ENCODE measurements around the gene KCNH4. TPM values are rescaled to one million over a fixed set of nuclear protein-coding genes. Genes with fewer than 3 reads are reported as not detected.
A peak's percentile ranks its signal among the peaks of the same experiment; 100 is the strongest.
"Not testable (repeated sequence)": the region's sequence is repeated elsewhere in the genome, so short reads cannot be mapped to it uniquely, and the experiment has no call there.

KCNH4 gene
- total RNA-seq, 1 experiment from 2014 or later, result 0.46 TPM

GRCh38 chr17:42200706-42201457 is 19.9 kb upstream of the KCNH4 start:
- Histone ChIP-seq H3K36me3 (no peaks in the 10 kb centered on the region; the same call in 1 of the 2 replicates), H3K27me3 (no peaks in the 10 kb centered on the region), H3K9me3 (no peaks in the 10 kb centered on the region), H3K4me3 (no peak overlapping the region)
- DNase-seq, result no peak

GRCh38 chr17:42199416-42200011 is 18.6 kb upstream of the KCNH4 start:
- Histone ChIP-seq H3K36me3 (no peaks in the 10 kb centered on the region; the same call in 1 of the 2 replicates), H3K4me3 (no peak overlapping the region), H3K9me3 (no peaks in the 10 kb centered on the region), H3K27me3 (no peaks in the 10 kb centered on the region)
- DNase-seq, result no peak

- no peaks in the 10 kb centered on the region for H3K27me3 ChIP-seq
- H3K4me3 ChIP-seq, result no peak overlapping the region
- no peaks in the 10 kb centered on the region; the same call in 1 of the 2 replicates for H3K36me3 ChIP-seq
- DNase-seq, result no peak
- H3K9me3 ChIP-seq, result no peaks in the 10 kb centered on the region
These were observed 18.0 kb upstream of the KCNH4 start for GRCh38 chr17:42198897-42199296.

GRCh38 chr17:42197564-42198156 is 16.7 kb upstream of the KCNH4 start:
- DNase-seq, result no peak
- H3K36me3 ChIP-seq, result no peaks in the 10 kb centered on the region; the same call in 1 of the 2 replicates
- no peaks in the 10 kb centered on the region for H3K9me3 ChIP-seq
- no peaks in the 10 kb centered on the region for H3K27me3 ChIP-seq
- no peak overlapping the region for H3K4me3 ChIP-seq

DNA sequence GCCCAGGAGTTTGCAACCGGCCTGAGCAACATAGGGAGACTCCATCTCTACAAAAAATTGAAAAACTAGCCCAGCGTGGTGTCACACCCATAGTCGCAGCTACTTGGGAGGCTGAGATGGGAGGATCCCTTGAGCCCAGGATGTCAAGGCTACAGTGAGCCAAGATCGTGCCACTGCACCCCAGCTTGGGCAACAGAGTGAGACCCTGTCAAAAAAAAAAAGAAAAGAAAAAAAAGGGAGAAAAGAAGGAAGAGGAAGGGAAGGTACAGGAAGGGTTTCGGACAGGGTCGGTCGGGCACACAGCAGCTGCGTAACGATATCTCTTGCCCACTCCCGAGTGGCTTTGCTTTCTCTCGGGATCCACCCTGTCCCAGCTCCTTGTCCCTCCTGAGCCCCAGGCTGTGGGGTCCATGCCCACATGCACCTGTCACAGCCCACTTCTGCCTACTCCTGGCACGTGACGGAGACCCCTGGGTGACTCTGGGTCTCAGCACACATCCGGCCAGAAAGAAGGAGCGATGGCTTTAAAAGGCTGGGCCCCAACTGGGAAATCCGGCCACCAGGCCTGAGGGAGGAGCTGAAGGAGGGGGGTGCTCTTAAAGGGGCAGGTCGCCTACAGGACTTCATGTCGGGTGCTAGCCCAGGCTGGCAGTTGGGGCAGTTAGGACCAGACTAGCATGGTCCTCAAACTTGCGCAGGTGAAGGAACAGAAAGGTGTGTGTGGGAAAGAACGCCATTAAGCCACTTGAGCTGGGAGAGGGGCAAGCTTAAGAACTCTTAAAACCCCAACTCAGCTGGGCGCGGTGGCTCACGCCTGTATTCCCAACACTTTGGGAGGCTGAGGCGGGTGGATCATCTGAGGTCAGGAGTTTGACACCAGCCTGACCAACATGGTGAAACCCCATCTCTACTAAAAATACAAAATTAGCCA is 13.3 kb upstream of the KCNH4 start, which contains the start of gene GHDC:
Gene GHDC (minus strand): TSS at position 526 of the 931 bp plus-strand sequence. CDS start 913 bp downstream, outside the sequence.
- no peaks in the 10 kb centered on the region for H3K9me3 ChIP-seq
- H3K4me3 ChIP-seq, result peak within 1 kb of the TSS; percentile 50
- peak; percentile 75 for DNase-seq
- H3K36me3 ChIP-seq, result no peaks in the 10 kb centered on the region
- H3K27me3 ChIP-seq, result no peaks in the 10 kb centered on the region

DNA sequence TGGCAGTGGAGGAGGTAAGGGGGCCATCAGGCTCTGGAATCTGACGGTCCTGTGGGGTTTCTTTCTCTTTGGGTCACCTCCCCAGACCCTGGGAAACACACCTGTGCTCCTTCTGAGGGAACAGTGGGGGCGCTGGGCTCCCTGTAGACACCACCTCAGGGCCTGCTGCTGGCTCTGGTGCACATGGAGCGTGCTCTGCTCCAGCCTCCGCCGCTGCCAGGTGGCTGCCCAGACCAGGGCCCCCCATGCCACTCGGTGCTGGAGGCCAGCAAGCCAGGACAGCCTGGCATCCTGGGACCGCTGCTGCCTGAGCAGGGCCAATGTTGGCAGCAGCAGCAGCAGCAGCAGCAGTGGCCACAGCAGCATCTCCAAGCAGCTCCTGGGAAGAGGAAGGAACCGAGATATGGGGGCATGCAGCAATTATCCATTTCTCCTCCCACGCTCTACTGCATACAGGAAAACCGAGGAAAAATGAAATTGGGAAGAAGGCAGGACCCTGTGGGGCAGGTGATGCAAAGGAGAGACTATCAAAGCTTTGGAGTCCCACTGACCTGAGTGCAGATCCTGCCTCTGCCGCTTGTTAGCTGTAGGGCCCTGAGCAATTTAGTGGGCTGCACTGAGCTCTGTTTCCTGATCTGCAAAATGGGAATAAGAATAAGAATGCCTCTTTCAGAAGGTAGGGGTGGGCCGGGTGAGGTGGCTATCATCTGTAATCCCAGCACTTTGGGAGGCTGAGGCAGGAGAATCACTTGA is 12.4 kb upstream of the KCNH4 start:
- no peaks in the 10 kb centered on the region for H3K36me3 ChIP-seq
- DNase-seq, result no peak
- H3K9me3 ChIP-seq, result no peaks in the 10 kb centered on the region
- H3K27me3 ChIP-seq, result no peaks in the 10 kb centered on the region
- peak overlapping the region; percentile 50 for H3K4me3 ChIP-seq

DNA sequence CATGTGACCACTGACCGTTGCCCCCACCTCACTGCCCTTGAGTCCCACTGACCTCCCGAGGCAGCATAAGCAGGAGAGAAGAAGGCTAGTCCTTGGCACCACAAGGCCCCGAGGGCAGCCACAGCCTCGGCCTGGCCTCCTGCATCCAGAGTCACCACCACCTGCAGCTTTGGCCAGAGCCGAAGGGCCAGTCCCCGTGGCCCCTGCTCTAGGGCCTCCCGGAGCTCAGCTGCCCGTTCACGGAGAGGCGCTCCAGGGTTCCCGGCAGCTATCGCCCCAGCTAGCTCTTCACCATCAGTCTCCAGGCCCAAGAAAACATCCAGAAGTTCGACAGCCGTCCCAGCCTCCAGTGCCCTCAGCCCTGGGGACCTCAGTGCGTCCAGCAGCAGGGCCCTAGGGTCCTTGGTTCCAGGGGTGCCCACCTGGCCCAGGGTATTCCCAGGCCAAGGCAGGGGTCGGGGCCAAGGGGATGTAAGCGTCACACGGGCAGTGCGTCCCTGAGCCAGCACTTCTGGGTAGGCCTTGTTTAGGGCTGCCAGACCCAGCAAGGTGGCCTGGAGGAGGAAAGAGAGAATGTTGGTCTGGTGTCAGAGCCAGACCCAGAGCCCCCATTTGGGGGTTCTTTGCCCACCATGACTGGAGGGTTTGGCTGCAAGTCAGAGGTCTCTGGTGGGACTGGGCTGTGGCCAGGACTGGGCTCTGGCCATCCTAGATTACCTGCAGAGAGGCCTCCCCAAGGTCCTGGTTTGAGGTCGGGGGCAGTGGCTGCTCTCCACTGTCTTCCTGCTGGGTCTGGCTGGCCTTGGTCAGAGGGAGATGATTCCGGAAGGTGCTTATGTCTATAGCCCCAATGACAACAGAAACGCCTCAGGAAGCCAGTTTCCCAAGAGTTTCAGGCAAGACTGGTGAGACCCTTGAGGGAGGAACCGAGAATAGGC is 11.5 kb upstream of the KCNH4 start:
- no peak for DNase-seq
- H3K4me3 ChIP-seq, result no peak overlapping the region

DNA sequence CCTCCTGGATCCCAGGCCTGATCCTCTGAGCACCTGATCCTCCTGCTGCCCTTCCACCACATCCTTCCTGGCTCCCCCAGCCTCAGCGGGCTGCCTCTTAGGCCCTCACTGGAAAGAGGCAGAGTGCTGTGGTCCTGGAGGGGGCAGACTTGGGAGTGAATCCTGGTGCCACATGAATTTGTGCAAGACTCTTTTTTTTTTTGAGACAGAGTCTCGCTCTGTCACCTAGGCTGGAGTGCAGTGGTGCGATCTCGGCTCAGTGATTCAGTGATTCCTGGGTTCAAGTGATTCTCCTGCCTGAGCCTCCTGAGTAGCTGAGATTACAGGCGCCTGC is 10.3 kb upstream of the KCNH4 start:
- Histone ChIP-seq H3K36me3 (no peaks in the 10 kb centered on the region), H3K4me3 (no peak overlapping the region), H3K27me3 (no peaks in the 10 kb centered on the region), H3K9me3 (no peaks in the 10 kb centered on the region)
- DNase-seq, result no peak

More for the DNA sequence above, 11.5 kb upstream of the KCNH4 start:
- no peaks in the 10 kb centered on the region for H3K36me3 ChIP-seq
- H3K27me3 ChIP-seq, result no peaks in the 10 kb centered on the region
- H3K9me3 ChIP-seq, result no peaks in the 10 kb centered on the region

DNA sequence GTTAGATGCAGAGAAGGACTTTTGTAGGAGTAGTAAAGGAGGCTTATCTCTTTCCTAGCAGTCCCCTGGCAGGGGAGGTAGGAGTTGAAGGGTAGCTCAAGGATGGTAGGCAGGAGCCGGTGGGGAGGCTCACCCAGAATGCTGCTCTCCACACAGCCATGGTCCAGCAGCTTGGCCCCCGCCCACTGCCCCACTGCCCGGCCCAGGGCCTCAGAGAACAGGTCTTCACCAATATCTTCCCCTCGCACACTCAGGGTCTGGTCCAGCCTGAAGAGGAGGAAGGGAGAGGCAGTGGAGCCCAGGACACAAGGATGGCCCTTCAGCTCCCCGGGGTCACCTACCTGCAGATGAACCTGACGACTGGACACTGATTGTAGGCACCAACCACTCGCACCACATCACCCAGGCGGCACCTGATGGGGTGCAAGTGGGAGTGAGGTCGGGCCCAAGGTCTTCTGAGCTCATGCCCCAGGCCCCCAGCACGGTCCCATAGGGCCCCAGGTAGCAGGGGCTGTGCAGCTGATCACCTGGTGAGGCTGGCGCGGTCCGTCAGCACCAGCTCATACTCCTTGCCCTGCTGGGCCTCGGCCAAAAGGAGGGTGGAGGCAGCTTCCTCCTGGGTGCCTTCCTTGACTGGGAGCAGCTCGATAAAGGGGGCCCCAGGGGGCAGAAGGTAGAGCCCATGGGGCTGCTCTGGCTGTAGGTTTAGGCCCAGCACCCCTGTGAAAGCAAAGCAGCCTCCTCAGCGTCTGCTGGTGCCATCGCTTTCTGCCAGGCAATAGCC is 9.7 kb upstream of the KCNH4 start:
- H3K36me3 ChIP-seq, result no peaks in the 10 kb centered on the region
- H3K9me3 ChIP-seq, result no peaks in the 10 kb centered on the region
- H3K4me3 ChIP-seq, result no peak overlapping the region
- no peak for DNase-seq
- no peaks in the 10 kb centered on the region for H3K27me3 ChIP-seq

GRCh38 chr17:42189651-42189965 is 8.7 kb upstream of the KCNH4 start:
- DNase-seq, result no peak
- H3K27me3 ChIP-seq, result no peaks in the 10 kb centered on the region
- H3K9me3 ChIP-seq, result no peaks in the 10 kb centered on the region
- H3K4me3 ChIP-seq, result no peak overlapping the region
- no peaks in the 10 kb centered on the region for H3K36me3 ChIP-seq

DNA sequence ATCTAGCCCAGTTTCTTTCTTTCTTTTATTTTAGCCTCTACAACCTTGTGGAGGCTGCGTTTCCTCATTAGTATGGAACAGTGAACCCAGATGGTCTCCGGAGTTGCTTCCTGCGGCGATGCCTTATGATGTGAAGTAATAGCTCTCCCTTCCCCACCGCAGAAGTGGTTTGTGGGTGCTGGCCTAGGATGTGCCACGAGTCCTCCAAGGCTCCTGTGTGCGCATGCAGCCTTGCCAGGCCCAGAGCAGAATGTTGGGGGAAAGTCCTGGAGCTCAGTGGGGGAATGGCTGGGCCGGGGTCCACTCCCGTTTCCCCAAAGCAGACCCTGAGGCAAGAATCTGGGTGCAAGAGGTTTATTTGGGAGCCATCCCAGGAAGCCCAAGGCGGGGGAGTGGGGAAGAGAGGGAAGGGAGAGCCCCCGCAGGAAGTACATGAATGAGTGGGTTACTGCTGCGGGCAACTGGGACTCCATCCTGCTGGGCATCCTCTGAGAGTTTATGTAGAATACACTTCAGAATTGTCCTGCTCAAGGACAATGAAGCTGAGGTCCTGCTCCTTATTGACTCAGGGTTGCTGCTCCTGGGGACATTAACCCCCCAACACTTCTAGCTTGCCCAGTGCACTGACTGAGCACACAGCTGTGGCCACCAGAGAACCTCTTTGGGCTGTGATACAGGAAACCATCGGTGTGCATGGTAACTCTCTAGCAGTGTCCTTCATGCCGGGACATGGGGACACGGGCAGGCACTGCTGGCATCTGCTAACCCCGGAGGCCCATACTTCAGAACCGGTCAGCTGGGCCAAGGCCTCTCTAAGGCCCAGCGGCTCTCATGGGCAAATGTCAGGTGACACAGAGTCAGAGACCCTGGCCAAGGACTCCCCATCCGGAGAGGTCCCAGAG is 8.1 kb upstream of the KCNH4 start:
- Histone ChIP-seq H3K9me3 (no peaks in the 10 kb centered on the region), H3K4me3 (no peak overlapping the region), H3K27me3 (no peaks in the 10 kb centered on the region), H3K36me3 (no peaks in the 10 kb centered on the region)
- DNase-seq, result no peak

DNA sequence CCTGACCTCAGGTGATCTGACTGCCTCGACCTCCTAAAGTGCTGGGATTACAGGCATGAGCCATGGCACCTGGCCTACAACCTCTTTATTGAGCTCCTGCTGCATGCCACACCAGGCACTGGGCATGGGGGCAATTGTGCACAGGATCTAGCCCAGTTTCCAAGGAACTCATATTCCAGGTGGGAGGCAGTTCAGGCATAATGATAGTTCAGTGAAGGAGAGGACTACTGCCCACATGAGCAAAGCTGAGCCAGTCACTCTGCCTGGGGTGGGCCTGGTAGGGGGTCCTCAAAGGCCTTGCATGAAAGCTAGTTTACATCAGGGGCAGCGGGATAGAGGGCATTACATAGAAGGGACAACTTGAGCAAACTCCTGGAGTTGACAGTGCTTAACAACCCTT is 6.9 kb upstream of the KCNH4 start:
- DNase-seq, result no peak
- Histone ChIP-seq H3K27me3 (no peaks in the 10 kb centered on the region), H3K4me3 (no peak overlapping the region), H3K9me3 (no peaks in the 10 kb centered on the region), H3K36me3 (no peaks in the 10 kb centered on the region)

DNA sequence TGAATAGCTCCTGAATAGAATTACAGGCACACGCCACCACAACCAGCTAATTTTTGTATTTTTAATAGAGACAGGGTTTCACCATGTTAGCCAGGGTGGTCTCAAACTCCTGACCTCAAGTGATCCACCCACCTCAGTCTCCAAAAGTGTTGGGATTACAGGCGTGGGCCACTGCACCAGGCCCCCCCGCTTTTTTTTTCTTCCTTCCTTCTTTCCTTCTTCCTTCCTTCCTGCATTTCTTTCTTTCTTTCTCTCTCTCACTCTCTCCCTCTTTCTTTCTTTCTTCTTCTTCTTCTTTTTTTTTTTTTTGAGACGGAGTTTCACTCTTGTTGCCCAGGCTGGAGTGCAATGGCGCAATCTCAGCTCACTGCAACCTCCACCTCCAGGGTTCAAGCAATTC is 5.2 kb upstream of the KCNH4 start:
- H3K9me3 ChIP-seq, H3K36me3 ChIP-seq, H3K27me3 ChIP-seq, H3K4me3 ChIP-seq, DNase-seq: not testable (repeated sequence)

DNA sequence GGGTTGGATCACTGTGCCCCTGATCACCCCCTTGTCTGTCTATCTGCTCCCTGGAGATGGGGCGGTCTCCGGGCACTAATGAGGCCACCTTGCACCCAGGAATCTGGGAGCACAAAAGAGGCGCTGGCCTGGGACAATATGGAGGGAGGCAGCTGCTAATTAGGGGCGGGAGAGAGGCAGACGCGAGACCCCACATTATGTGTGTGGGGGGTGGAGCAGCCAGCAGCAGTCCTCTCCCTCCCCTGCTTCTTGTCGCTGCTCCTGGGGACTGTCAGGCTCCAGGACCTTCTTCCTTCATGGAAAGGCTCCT is 4.6 kb upstream of the KCNH4 start:
- no peak for DNase-seq
- Histone ChIP-seq H3K27me3 (peaks cover 8% of the 10 kb centered on the region), H3K36me3 (no peaks in the 10 kb centered on the region), H3K9me3 (no peaks in the 10 kb centered on the region), H3K4me3 (no peak overlapping the region)

All from MG63 (cell line).